HG03558 (cell line): ENCODE data around the gene BEND3.
"Not testable (repeated sequence)": the region's sequence is repeated elsewhere in the genome, so short reads cannot be mapped to it uniquely, and the experiment has no call there.

Experiments used
- ATAC-seq: cut with Tn5 transposase; IDR thresholded peaks from one replicate; pipeline ENCODE4 v1.9.1; 2021; ENCODE audit warnings: moderate number of reproducible peaks; ENCODE audit not compliant: unreplicated experiment; ENCODE audit errors: extremely low read depth

Gene BEND3

GRCh38 chr6:107121964-107122495 lies 6.7 kb upstream of the BEND3 start:
- no peak for ATAC-seq

GRCh38 chr6:107121266-107121665 lies 6.0 kb upstream of the BEND3 start:
- no peak for ATAC-seq

GRCh38 chr6:107120404-107120803 lies 5.1 kb upstream of the BEND3 start:
- no peak for ATAC-seq

GRCh38 chr6:107118976-107119375 lies 3.7 kb upstream of the BEND3 start:
- no peak for ATAC-seq

- not testable (repeated sequence) for ATAC-seq
These were observed 3.2 kb upstream of the BEND3 start for GRCh38 chr6:107118540-107118939.

- ATAC-seq: no peak
These were observed 1.6 kb upstream of the BEND3 start for GRCh38 chr6:107116931-107117330.

- no peak for ATAC-seq
These were observed 1.1 kb upstream of the BEND3 start for GRCh38 chr6:107116328-107116892.

GRCh38 chr6:107115695-107116327 lies 496 bp upstream of the BEND3 start:
- ATAC-seq: no peak

- ATAC-seq: peak; percentile 40
These were observed 946 bp downstream of the BEND3 start for GRCh38 chr6:107114213-107114925.

- no peak for ATAC-seq
These were observed 5.1 kb downstream of the BEND3 start for GRCh38 chr6:107110200-107110599.

GRCh38 chr6:107108201-107108890 lies 7.0 kb downstream of the BEND3 start:
- ATAC-seq: no peak

GRCh38 chr6:107107791-107108190 lies 7.5 kb downstream of the BEND3 start:
- no peak for ATAC-seq

- no peak for ATAC-seq
These were observed 9.2 kb downstream of the BEND3 start for GRCh38 chr6:107106165-107106564.

GRCh38 chr6:107105511-107106116 lies 9.7 kb downstream of the BEND3 start:
- ATAC-seq: no peak

- no peak for ATAC-seq
These were observed 12.2 kb downstream of the BEND3 start for GRCh38 chr6:107103082-107103481.

- ATAC-seq: no peak
These were observed 12.9 kb downstream of the BEND3 start for GRCh38 chr6:107102414-107102805.

- ATAC-seq: no peak
These were observed 13.5 kb downstream of the BEND3 start for GRCh38 chr6:107101686-107102413.

- no peak for ATAC-seq
These were observed 14.1 kb downstream of the BEND3 start for GRCh38 chr6:107101211-107101610.

GRCh38 chr6:107098436-107099307 lies 16.6 kb downstream of the BEND3 start:
- ATAC-seq: no peak
